Measurements from ENCODE around the gene HEG1.

GRCh38 chr3:125052624-125053303, 3.0 kb downstream of the HEG1 start:
- TF ChIP-seq POLR2A (IDR thresholded peaks at IDR 0.05) (no peak), CTCF (IDR thresholded peaks at IDR 0.05) (no peak)

All from heart left ventricle (tissue), 13 donors.